Activated CD4-positive, alpha-beta T cell treated with anti-CD3 and anti-CD28 coated beads for 36 hours (primary cell): ENCODE data around the gene KLHL5. TPM values are rescaled to one million over a fixed set of nuclear protein-coding genes. Genes with fewer than 3 reads are reported as not detected.
A peak's percentile ranks its signal among the peaks of the same experiment; 100 is the strongest.

Experiments
- ATAC-seq: fragments of 200-7000 bp; cut with Tn5 transposase; one replicate; pipeline ENCODE4 v1.10.0; 2021; ENCODE audit warnings: mild to moderate bottlenecking, moderate library complexity
- CTCF ChIA-PET: fragments of 350-600 bp; sonication (Branson Sonifier 250); formaldehyde crosslinking; loops from one replicate; lab custom pipeline; 2021; ENCODE audit warnings: antibody characterized with exemption; lab: Charles Lee
- POLR2A ChIA-PET: fragments of 350-600 bp; sonication (Branson Sonifier 250); formaldehyde crosslinking; loops from one replicate; lab custom pipeline; 2021; ENCODE audit warnings: antibody characterized with exemption, inconsistent platforms; lab: Charles Lee
- DNase-seq: peaks from one replicate; pipeline ENCODE4 v3.0.0-alpha.2; 2020
- H3K27ac Mint-ChIP-seq: one replicate; pipeline ENCODE4 v1.8.0; 2021; ENCODE audit warnings: mixed read lengths
- H3K27me3 Mint-ChIP-seq: one replicate; pipeline ENCODE4 v1.8.0; 2021; ENCODE audit warnings: mixed read lengths
- H3K36me3 Mint-ChIP-seq: one replicate; pipeline ENCODE4 v1.8.0; 2021; ENCODE audit warnings: low read depth, mixed read lengths
- H3K4me1 Mint-ChIP-seq: one replicate; pipeline ENCODE4 v1.8.0; 2021; ENCODE audit warnings: mixed read lengths
- H3K4me3 Mint-ChIP-seq: one replicate; pipeline ENCODE4 v1.8.0; 2021; ENCODE audit warnings: mild to moderate bottlenecking, moderate library complexity, mixed read lengths
- H3K9me3 Mint-ChIP-seq: one replicate; pipeline ENCODE4 v1.8.0; 2021; ENCODE audit warnings: low read depth, mixed read lengths
- intact Hi-C, 2 experiments: fragments of 100-400 bp; cut with DNase I in 1 of 2; cut with micrococcal nuclease in 1 of 2; formaldehyde crosslinking; loops; one replicate each; pipeline versions ENCODE4 v1.14.2 to v1.15.1; 2022 to 2024; cut with DNase I, micrococcal nuclease
- total RNA-seq, 2 experiments: library from RNA; stranded (reverse); gene quantifications; one replicate each; pipeline ENCODE4 v1.2.3, GENCODE V29; 2021

The KLHL5 gene
- total RNA-seq, 2 experiments from 2014 or later, result 11.6 to 14.3 TPM

DNA sequence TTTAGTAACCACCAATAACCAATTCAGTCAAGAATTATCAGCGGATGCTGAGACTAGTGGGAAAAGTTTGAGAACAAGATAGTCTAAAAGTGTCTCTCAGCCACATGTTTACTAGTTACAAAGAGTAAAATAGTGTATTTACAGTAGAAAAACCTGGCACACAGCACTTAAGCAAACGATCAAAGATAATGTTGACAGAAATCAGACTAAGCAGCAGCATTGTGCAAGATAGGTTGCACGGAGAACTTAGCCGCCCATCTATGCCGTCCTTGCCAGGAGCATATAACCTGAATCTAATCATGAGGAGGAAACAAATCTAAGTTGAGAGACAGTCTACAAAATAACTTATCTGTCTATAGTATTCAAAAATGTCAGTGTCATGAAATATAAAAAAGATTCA, 35.3 kb downstream of the KLHL5 start:
- POLR2A ChIA-PET, result no interaction called here
- no peaks in the 10 kb centered on the region for H3K4me1 Mint-ChIP-seq
- ATAC-seq (no peak), DNase-seq (no peak)
- no peak overlapping the region for H3K4me3 Mint-ChIP-seq
- no peaks in the 10 kb centered on the region for H3K9me3 Mint-ChIP-seq
- CTCF ChIA-PET, result interaction anchor here (1.5 kb wide), 1 partner anchor 235 kb away, joined by 5 read pairs; no protein-coding TSS in a partner anchor
- H3K36me3 Mint-ChIP-seq, result peaks cover 10% of the 10 kb centered on the region
- no peak overlapping the region for H3K27ac Mint-ChIP-seq
- intact Hi-C loops, result no loop called here
- H3K27me3 Mint-ChIP-seq, result no peaks in the 10 kb centered on the region

- intact Hi-C loops, result no loop called here
- no peaks in the 10 kb centered on the region for H3K9me3 Mint-ChIP-seq
- ATAC-seq (no peak), DNase-seq (no peak)
- no peaks in the 10 kb centered on the region for H3K27me3 Mint-ChIP-seq
- POLR2A ChIA-PET, result no interaction called here
- peaks cover 18% of the 10 kb centered on the region for H3K36me3 Mint-ChIP-seq
- no peak overlapping the region for H3K27ac Mint-ChIP-seq
- H3K4me1 Mint-ChIP-seq, result no peaks in the 10 kb centered on the region
- no peak overlapping the region for H3K4me3 Mint-ChIP-seq
- CTCF ChIA-PET, result no interaction called here
Observed at GRCh38 chr4:39102297-39102696, 40.3 kb downstream of the KLHL5 start.

GRCh38 chr4:39103291-39103690, 41.3 kb downstream of the KLHL5 start:
- H3K27me3 Mint-ChIP-seq, result no peaks in the 10 kb centered on the region
- H3K9me3 Mint-ChIP-seq, result no peaks in the 10 kb centered on the region
- ChIA-PET CTCF (interaction anchor here (0.6 kb wide), 1 partner anchor 139 kb away, joined by 3 read pairs; no protein-coding TSS in a partner anchor), POLR2A (no interaction called here)
- H3K27ac Mint-ChIP-seq, result no peak overlapping the region
- no peak overlapping the region for H3K4me3 Mint-ChIP-seq
- intact Hi-C loops, result no loop called here
- DNase-seq (no peak), ATAC-seq (no peak)
- H3K36me3 Mint-ChIP-seq, result peaks cover 17% of the 10 kb centered on the region
- H3K4me1 Mint-ChIP-seq, result no peaks in the 10 kb centered on the region

- H3K4me3 Mint-ChIP-seq, result no peak overlapping the region
- H3K27me3 Mint-ChIP-seq, result no peaks in the 10 kb centered on the region
- ChIA-PET CTCF (interaction anchor here (0.6 to 1.3 kb wide), 3 partner anchors 88 to 296 kb away, joined by 3 to 7 read pairs (median 3); no protein-coding TSS in a partner anchor), POLR2A (interaction anchor here (0.6 kb wide), 1 partner anchor 75 kb away, joined by 8 read pairs; no protein-coding TSS in a partner anchor)
- no peaks in the 10 kb centered on the region for H3K9me3 Mint-ChIP-seq
- no peak overlapping the region for H3K27ac Mint-ChIP-seq
- peaks cover 17% of the 10 kb centered on the region for H3K36me3 Mint-ChIP-seq
- H3K4me1 Mint-ChIP-seq, result no peaks in the 10 kb centered on the region
- intact Hi-C loops, result no loop called here
- DNase-seq (no peak), ATAC-seq (no peak)
Observed at GRCh38 chr4:39104255-39104654, 42.2 kb downstream of the KLHL5 start.

DNA sequence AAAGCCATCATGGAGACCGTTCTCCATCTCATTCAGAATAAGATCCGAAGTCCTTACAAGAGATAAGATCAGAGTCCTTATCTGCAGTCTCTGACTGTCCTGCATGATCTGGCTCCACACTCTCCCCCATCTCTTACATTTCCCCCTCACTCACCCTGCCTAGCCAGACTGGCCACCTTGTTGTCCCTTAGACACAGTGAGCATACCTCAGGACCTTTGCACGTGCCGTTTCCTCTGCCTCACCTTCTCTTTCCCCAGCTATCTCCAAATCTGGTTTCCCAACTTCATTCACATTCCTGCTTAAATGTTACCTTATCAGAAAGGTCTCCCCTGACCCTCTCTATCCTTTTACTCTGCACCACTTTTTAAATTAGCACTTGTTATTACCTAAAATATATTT, 44.0 kb downstream of the KLHL5 start:
- H3K27ac Mint-ChIP-seq, result no peak overlapping the region
- H3K27me3 Mint-ChIP-seq, result no peaks in the 10 kb centered on the region
- no peak for DNase-seq
- peaks cover 17% of the 10 kb centered on the region for H3K36me3 Mint-ChIP-seq
- intact Hi-C loops, result no loop called here
- ChIA-PET POLR2A (interaction anchor here (0.6 kb wide), 1 partner anchor 81 kb away, joined by 4 read pairs; no protein-coding TSS in a partner anchor), CTCF (no interaction called here)
- H3K4me1 Mint-ChIP-seq, result no peaks in the 10 kb centered on the region
- H3K9me3 Mint-ChIP-seq, result no peaks in the 10 kb centered on the region
- ATAC-seq, result no peak
- H3K4me3 Mint-ChIP-seq, result no peak overlapping the region

GRCh38 chr4:39114436-39114835, 52.4 kb downstream of the KLHL5 start:
- no peak overlapping the region for H3K4me3 Mint-ChIP-seq
- DNase-seq (no peak), ATAC-seq (no peak)
- peaks cover 4% of the 10 kb centered on the region for H3K9me3 Mint-ChIP-seq
- H3K27me3 Mint-ChIP-seq, result no peaks in the 10 kb centered on the region
- ChIA-PET POLR2A (no interaction called here), CTCF (interaction anchor here (0.8 to 1.0 kb wide), 2 partner anchors 21 to 213 kb away, joined by 3 to 5 read pairs; no protein-coding TSS in a partner anchor)
- H3K4me1 Mint-ChIP-seq, result peaks cover 21% of the 10 kb centered on the region
- intact Hi-C loops, result no loop called here
- no peak overlapping the region for H3K27ac Mint-ChIP-seq
- H3K36me3 Mint-ChIP-seq, result peaks cover 44% of the 10 kb centered on the region

- Mint-ChIP-seq H3K4me3 (peak overlapping the region; percentile 35), H3K4me1 (peaks cover 21% of the 10 kb centered on the region), H3K27me3 (no peaks in the 10 kb centered on the region), H3K27ac (peak overlapping the region; percentile 68), H3K36me3 (peaks cover 46% of the 10 kb centered on the region), H3K9me3 (peaks cover 4% of the 10 kb centered on the region)
- POLR2A ChIA-PET, result interaction anchor here (0.7 kb wide), 1 partner anchor 194 kb away, joined by 3 read pairs; no protein-coding TSS in a partner anchor
- intact Hi-C loops, result no loop called here
- CTCF ChIA-PET, result interaction anchor here (1.2 to 2.0 kb wide), 2 partner anchors 17 to 215 kb away, joined by 3 to 8 read pairs; no protein-coding TSS in a partner anchor
- DNase-seq, result peak; percentile 46
- ATAC-seq, result peak; percentile 80
Observed at GRCh38 chr4:39118034-39118658, 56.1 kb downstream of the KLHL5 start.

- Mint-ChIP-seq H3K36me3 (peaks cover 33% of the 10 kb centered on the region), H3K27ac (no peak overlapping the region), H3K9me3 (peaks cover 4% of the 10 kb centered on the region), H3K4me3 (no peak overlapping the region), H3K4me1 (peaks cover 21% of the 10 kb centered on the region), H3K27me3 (no peaks in the 10 kb centered on the region)
- intact Hi-C loops, result no loop called here
- DNase-seq (no peak), ATAC-seq (no peak)
- ChIA-PET POLR2A (no interaction called here), CTCF (interaction anchor here (0.6 kb wide), 2 partner anchors 218 to 244 kb away, joined by 3 to 5 read pairs; no protein-coding TSS in a partner anchor)
Observed at GRCh38 chr4:39120418-39120817, 58.4 kb downstream of the KLHL5 start.

DNA sequence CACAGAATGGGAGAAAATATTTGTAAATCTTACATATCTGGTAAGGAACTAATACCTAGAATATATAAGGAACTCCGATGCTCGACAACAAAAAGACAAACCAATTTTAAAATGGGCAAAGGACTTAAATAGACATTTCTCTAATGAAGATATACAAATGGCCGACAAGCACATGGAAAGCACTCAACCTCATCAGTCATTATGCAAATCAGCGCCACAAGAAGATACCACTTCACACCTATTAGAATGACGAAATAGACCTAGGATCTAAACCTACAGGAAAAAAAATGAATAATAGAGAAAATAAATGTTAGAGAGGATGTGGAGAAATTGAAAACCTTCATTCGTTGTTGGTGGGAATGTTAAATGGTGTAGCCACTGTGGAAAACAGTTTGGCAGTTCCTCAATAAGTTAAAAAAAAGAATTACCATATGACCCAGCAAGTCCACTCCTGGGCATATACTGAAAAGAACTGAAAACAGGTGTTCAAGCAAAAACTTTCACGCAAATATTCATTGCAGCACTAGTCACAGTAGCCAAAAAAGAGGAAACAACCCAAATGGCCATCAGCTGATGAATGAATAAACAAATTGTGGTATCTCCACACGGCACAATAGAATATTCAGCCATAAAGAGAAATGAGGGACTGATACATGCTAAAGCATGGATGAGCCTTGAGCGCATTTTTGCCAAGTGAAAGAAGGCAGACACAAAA, 63.0 kb downstream of the KLHL5 start:
- Mint-ChIP-seq H3K27me3 (no peaks in the 10 kb centered on the region), H3K27ac (no peak overlapping the region), H3K4me3 (no peak overlapping the region), H3K36me3 (peaks cover 11% of the 10 kb centered on the region), H3K4me1 (no peaks in the 10 kb centered on the region), H3K9me3 (no peaks in the 10 kb centered on the region)
- POLR2A ChIA-PET, result no interaction called here
- intact Hi-C loops, result no loop called here
- ATAC-seq (no peak), DNase-seq (no peak)
- CTCF ChIA-PET, result interaction anchor here (0.8 to 1.0 kb wide), 4 partner anchors 43 to 343 kb away, joined by 3 to 5 read pairs (median 4); no protein-coding TSS in a partner anchor

- POLR2A ChIA-PET, result no interaction called here
- H3K4me3 Mint-ChIP-seq, result no peak overlapping the region
Observed at GRCh38 chr4:39125600-39125985, 63.6 kb downstream of the KLHL5 start.

GRCh38 chr4:39126256-39127095, 64.4 kb downstream of the KLHL5 start:
- no peak overlapping the region for H3K4me3 Mint-ChIP-seq
- H3K27me3 Mint-ChIP-seq, result no peaks in the 10 kb centered on the region
- intact Hi-C loops, result no loop called here
- peaks cover 3% of the 10 kb centered on the region for H3K36me3 Mint-ChIP-seq
- no peak overlapping the region for H3K27ac Mint-ChIP-seq
- H3K4me1 Mint-ChIP-seq, result no peaks in the 10 kb centered on the region
- POLR2A ChIA-PET, result no interaction called here
- ATAC-seq, result no peak
- CTCF ChIA-PET, result interaction anchor here (0.6 to 0.8 kb wide), 2 partner anchors 344 to 1191 kb away, joined by 3 read pairs; no protein-coding TSS in a partner anchor
- no peaks in the 10 kb centered on the region for H3K9me3 Mint-ChIP-seq
- no peak for DNase-seq

More at GRCh38 chr4:39125600-39125985, 63.6 kb downstream of the KLHL5 start:
- H3K27me3 Mint-ChIP-seq, result no peaks in the 10 kb centered on the region
- CTCF ChIA-PET, result interaction anchor here (0.6 to 0.8 kb wide), 2 partner anchors 25 to 343 kb away, joined by 3 read pairs; no protein-coding TSS in a partner anchor
- intact Hi-C loops, result no loop called here
- no peaks in the 10 kb centered on the region for H3K9me3 Mint-ChIP-seq
- H3K27ac Mint-ChIP-seq, result no peak overlapping the region
- peaks cover 7% of the 10 kb centered on the region for H3K36me3 Mint-ChIP-seq
- no peak for DNase-seq
- no peaks in the 10 kb centered on the region for H3K4me1 Mint-ChIP-seq
- no peak for ATAC-seq
